SK-N-MC (cell line): Measurements from ENCODE around the gene CHST10.
"Not testable (repeated sequence)": the region's sequence is repeated elsewhere in the genome, so short reads cannot be mapped to it uniquely, and the experiment has no call there.

Experiments used
- DNase-seq: peaks from one replicate; pipeline ENCODE4 v3.0.0-alpha.2; 2011; ENCODE audit warnings: low read depth, low spot score
- H3K27ac ChIP-seq: fragments of 200-600 bp; sonication (generic); 2 replicates; pipeline ENCODE4 v1.5.1; 2016; ENCODE audit warnings: mixed run types
- H3K36me3 ChIP-seq: fragments of 200-600 bp; sonication (generic); 2 replicates; pipeline ENCODE4 v1.6.1; 2017; ENCODE audit warnings: antibody characterized with exemption, low read length, mixed read lengths; ENCODE audit not compliant: insufficient read depth
- H3K4me3 ChIP-seq: fragments of 200-600 bp; sonication (generic); 2 replicates; pipeline ENCODE4 v1.5.1; 2016
- H3K9ac ChIP-seq: fragments of 200-600 bp; sonication (generic); 2 replicates; pipeline ENCODE4 v1.8.0; 2017; ENCODE audit warnings: mixed run types, mixed read lengths; ENCODE audit not compliant: insufficient read length
- H3K9me3 ChIP-seq: fragments of 200-600 bp; sonication (generic); 2 replicates; pipeline ENCODE4 v1.6.1; 2017; ENCODE audit warnings: low read depth, mild to moderate bottlenecking, antibody characterized with exemption, low read length, moderate library complexity, mixed read lengths
- EZH2 ChIP-seq: fragments of 200-600 bp; sonication (generic); IDR thresholded peaks from one replicate; pipeline ENCODE4 v1.6.1; 2017; ENCODE audit warnings: antibody characterized with exemption
- FOXP2 ChIP-seq: optimal IDR thresholded peaks from 2 replicates; pipeline ENCODE3; 2011; ENCODE audit warnings: mild to moderate bottlenecking, moderate library complexity; ENCODE audit not compliant: insufficient read depth; ENCODE audit errors: extremely low read length, control extremely low read depth
- POLR2AphosphoS5 ChIP-seq: IDR thresholded peaks from 2 replicates; pipeline ENCODE4 v1.6.1; 2012; ENCODE audit warnings: mild to moderate bottlenecking, low read depth, low read length, borderline replicate concordance

CHST10 gene

GRCh38 chr2:100376836-100377235 is 40.6 kb downstream of the CHST10 start:
- Histone ChIP-seq H3K9ac (no peak overlapping the region), H3K9me3 (no peaks in the 10 kb centered on the region), H3K4me3 (no peak overlapping the region), H3K27ac (no peak overlapping the region), H3K36me3 (no peaks in the 10 kb centered on the region)
- TF ChIP-seq EZH2 (no peak), FOXP2 (no peak), POLR2AphosphoS5 (no peak)
- no peak for DNase-seq

GRCh38 chr2:100367163-100367562 is 50.3 kb downstream of the CHST10 start:
- DNase-seq: no peak

GRCh38 chr2:100365434-100365833 is 52.0 kb downstream of the CHST10 start:
- H3K9me3 ChIP-seq: no peaks in the 10 kb centered on the region
- no peak for DNase-seq

More at GRCh38 chr2:100367163-100367562, 50.3 kb downstream of the CHST10 start:
- H3K36me3 ChIP-seq: no peaks in the 10 kb centered on the region
- H3K9ac ChIP-seq: no peak overlapping the region
- H3K27ac ChIP-seq: no peak overlapping the region
- no peaks in the 10 kb centered on the region for H3K9me3 ChIP-seq
- no peak overlapping the region for H3K4me3 ChIP-seq
- no peak for TF ChIP-seq POLR2AphosphoS5
- no peak for TF ChIP-seq EZH2
- TF ChIP-seq FOXP2: no peak

GRCh38 chr2:100362269-100362668 is 55.2 kb downstream of the CHST10 start:
- DNase-seq, H3K9me3 ChIP-seq, H3K9ac ChIP-seq, H3K36me3 ChIP-seq, H3K27ac ChIP-seq, H3K4me3 ChIP-seq: not testable (repeated sequence)

More at GRCh38 chr2:100365434-100365833, 52.0 kb downstream of the CHST10 start:
- Histone ChIP-seq H3K9ac (no peak overlapping the region), H3K27ac (no peak overlapping the region), H3K36me3 (no peaks in the 10 kb centered on the region), H3K4me3 (no peak overlapping the region)
- TF ChIP-seq EZH2 (no peak), FOXP2 (no peak), POLR2AphosphoS5 (no peak)

- H3K9me3 ChIP-seq: no peaks in the 10 kb centered on the region
Measured at GRCh38 chr2:100359576-100359975, 57.9 kb downstream of the CHST10 start.

DNA sequence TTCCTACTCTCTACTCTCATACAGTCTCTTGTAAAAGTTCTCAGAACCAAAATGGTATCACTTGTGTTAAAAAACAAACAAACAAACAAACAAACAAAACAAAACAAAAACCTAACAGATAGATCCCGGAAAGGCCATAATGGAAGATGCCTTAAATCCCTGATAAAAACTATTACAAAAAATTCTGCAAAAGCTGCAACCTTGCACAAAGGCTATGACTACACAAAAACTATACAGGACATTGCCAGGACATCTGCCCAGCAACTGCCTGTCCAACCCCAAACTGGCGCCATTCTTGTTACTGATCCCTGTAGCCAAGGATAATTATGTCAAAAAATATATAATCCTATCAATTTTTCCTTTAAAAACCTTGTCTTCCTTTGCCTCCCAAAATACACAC is 58.9 kb downstream of the CHST10 start:
- Histone ChIP-seq H3K36me3 (no peaks in the 10 kb centered on the region), H3K4me3 (no peak overlapping the region), H3K27ac (no peak overlapping the region), H3K9me3 (no peaks in the 10 kb centered on the region), H3K9ac (no peak overlapping the region)
- TF ChIP-seq FOXP2 (no peak), POLR2AphosphoS5 (no peak), EZH2 (no peak)
- no peak for DNase-seq

More at GRCh38 chr2:100359576-100359975, 57.9 kb downstream of the CHST10 start:
- Histone ChIP-seq H3K36me3 (no peaks in the 10 kb centered on the region), H3K4me3 (no peak overlapping the region), H3K27ac (no peak overlapping the region), H3K9ac (no peak overlapping the region)
- DNase-seq: no peak
- TF ChIP-seq POLR2AphosphoS5: no peak
- TF ChIP-seq FOXP2: no peak
- TF ChIP-seq EZH2: no peak

DNA sequence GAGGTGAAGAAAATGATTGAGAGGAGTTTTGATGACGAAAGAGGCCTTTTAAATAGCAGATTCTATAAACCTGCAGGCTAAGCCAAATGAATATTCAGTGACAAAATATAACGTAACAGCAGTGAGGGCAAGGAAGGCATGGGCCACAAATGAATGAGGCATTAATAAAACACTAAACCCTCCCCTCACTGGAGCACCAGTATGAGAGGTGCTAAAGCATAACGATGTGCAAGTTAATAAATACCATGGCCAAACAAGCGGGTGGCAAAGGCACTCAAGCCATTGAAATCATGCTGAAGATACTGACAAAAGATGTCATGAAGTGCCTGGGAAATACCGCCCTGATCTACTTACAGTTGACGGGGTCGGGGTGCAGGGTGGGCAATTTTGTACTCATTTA is 64.9 kb downstream of the CHST10 start:
- H3K4me3 ChIP-seq: no peak overlapping the region
- DNase-seq: no peak
- TF ChIP-seq EZH2: no peak

DNA sequence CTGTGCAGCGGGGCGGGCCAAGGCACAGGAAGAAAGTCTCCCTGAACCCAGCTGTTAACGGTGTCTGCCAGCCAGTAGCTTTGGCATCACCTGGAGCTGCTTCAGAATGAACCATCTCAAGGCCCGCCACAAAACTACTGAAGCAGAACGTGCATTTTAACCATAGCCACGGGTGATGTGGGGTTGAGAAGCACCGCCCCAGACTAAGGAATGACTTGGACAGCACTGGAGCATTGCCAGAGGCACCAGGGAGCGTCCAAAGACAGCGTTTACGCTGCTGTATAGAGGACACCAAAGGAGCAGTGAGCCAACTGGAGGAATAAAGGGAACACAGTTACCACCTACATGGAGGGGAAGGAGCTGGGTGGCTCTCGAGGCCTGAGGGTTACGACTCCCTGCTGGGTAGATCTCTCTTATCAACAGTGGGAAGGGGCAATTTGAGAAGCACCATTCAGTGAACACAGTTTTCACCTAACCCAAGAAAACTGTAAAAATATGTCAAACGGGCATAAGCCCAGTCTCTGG is 66.7 kb downstream of the CHST10 start:
- no peak for DNase-seq
- TF ChIP-seq FOXP2: no peak
- no peak for TF ChIP-seq EZH2
- no peak for TF ChIP-seq POLR2AphosphoS5
- no peak overlapping the region for H3K27ac ChIP-seq
- no peak overlapping the region for H3K4me3 ChIP-seq
- no peaks in the 10 kb centered on the region for H3K36me3 ChIP-seq
- H3K9ac ChIP-seq: no peak overlapping the region
- H3K9me3 ChIP-seq: no peaks in the 10 kb centered on the region

More for the DNA sequence above, 64.9 kb downstream of the CHST10 start:
- Histone ChIP-seq H3K27ac (no peak overlapping the region), H3K36me3 (no peaks in the 10 kb centered on the region), H3K9me3 (no peaks in the 10 kb centered on the region), H3K9ac (no peak overlapping the region)

DNA sequence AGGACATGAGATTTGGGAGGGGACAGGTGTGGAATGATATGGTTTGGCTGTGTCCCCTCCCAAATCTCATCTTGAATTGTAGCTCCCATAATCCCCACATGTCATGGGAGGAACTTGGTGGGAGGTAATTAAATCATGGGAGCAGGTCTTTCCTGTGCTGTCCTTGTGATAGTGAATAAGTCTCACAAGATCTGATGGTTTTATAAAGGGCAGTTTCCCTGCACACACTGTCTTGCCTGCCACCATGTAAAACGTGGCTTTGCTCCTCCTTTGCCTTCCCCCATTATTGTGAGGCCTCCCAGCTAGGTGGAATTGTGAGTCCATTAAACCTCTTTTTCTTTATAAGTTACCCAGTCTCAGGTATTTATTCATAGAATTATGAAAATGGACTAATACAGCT is 72.3 kb downstream of the CHST10 start:
- DNase-seq, H3K4me3 ChIP-seq, H3K36me3 ChIP-seq, H3K9ac ChIP-seq, H3K9me3 ChIP-seq, H3K27ac ChIP-seq: not testable (repeated sequence)
